ENCODE measurements around the gene PPP6R3. TPM values are rescaled to one million over a fixed set of nuclear protein-coding genes. Genes with fewer than 3 reads are reported as not detected.

Gene PPP6R3
- total RNA-seq, 3 donors from 2014 or later (not counting 1 experiment from before 2014, with no cell fraction given), result 148 to 176 (median 149) TPM

DNA sequence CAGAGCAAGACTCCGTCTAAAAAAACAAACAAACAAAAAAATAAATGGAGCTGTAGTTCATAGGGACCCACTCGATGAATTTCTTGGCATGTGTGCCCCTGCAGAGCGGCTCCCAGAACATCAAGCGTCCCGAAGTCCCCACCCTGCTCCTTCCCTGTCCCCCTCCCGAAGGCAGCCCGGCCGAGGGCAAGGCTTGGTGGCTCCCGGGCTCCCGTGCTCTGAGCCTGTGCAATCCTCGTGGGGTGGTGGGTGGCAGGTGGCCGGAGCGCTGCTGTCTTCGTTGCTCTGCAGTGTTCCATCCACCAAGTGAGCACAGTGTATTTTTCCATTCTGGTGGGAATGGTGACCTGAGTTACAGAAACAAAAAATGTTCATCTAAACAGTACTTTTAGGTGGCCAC lies 190.2 kb downstream of the PPP6R3 start:
- H3K9me3 ChIP-seq (ENCODE audit: control insufficient read depth, insufficient read depth, low read length), result peaks cover 7% of the 10 kb centered on the region
- H3K4me3 Mint-ChIP-seq, result no peak overlapping the region
- H3K4me1 ChIP-seq (ENCODE audit: control insufficient read depth, insufficient read depth, low read length), result no peaks in the 10 kb centered on the region
- intact Hi-C loops (cut with micrococcal nuclease), result no loop called here
- no peak for ATAC-seq
- no peak overlapping the region for H3K27ac Mint-ChIP-seq
- H3K36me3 Mint-ChIP-seq, result no peaks in the 10 kb centered on the region
- no peak overlapping the region for H3K27ac ChIP-seq (ENCODE audit: low read length)
- H3K9me3 Mint-ChIP-seq, result peaks cover 3 to 7% of the 10 kb centered on the region in 2 donors
- peaks cover 3% of the 10 kb centered on the region for H3K27me3 ChIP-seq (ENCODE audit: control insufficient read depth, insufficient read depth, low read length)
- TF ChIP-seq, protein P1, sequence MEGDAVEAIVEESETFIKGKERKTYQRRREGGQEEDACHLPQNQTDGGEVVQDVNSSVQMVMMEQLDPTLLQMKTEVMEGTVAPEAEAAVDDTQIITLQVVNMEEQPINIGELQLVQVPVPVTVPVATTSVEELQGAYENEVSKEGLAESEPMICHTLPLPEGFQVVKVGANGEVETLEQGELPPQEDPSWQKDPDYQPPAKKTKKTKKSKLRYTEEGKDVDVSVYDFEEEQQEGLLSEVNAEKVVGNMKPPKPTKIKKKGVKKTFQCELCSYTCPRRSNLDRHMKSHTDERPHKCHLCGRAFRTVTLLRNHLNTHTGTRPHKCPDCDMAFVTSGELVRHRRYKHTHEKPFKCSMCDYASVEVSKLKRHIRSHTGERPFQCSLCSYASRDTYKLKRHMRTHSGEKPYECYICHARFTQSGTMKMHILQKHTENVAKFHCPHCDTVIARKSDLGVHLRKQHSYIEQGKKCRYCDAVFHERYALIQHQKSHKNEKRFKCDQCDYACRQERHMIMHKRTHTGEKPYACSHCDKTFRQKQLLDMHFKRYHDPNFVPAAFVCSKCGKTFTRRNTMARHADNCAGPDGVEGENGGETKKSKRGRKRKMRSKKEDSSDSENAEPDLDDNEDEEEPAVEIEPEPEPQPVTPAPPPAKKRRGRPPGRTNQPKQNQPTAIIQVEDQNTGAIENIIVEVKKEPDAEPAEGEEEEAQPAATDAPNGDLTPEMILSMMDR (IDR thresholded peaks at IDR 0.05), result no peak
- no peaks in the 10 kb centered on the region for H3K4me1 Mint-ChIP-seq
- no peaks in the 10 kb centered on the region for H3K36me3 ChIP-seq (ENCODE audit: control insufficient read depth, insufficient read depth, low read length)
- no peak for DNase-seq
- H3K27me3 Mint-ChIP-seq (ENCODE audit: low read depth in 2 of 2), result peaks cover 3 to 21% of the 10 kb centered on the region in 2 donors
- WGBS (ENCODE audit: insufficient coverage), result 89% methylated on average over 14 of the region's 14 CpGs
- H3K4me3 ChIP-seq (ENCODE audit: low read length), result no peak overlapping the region

DNA sequence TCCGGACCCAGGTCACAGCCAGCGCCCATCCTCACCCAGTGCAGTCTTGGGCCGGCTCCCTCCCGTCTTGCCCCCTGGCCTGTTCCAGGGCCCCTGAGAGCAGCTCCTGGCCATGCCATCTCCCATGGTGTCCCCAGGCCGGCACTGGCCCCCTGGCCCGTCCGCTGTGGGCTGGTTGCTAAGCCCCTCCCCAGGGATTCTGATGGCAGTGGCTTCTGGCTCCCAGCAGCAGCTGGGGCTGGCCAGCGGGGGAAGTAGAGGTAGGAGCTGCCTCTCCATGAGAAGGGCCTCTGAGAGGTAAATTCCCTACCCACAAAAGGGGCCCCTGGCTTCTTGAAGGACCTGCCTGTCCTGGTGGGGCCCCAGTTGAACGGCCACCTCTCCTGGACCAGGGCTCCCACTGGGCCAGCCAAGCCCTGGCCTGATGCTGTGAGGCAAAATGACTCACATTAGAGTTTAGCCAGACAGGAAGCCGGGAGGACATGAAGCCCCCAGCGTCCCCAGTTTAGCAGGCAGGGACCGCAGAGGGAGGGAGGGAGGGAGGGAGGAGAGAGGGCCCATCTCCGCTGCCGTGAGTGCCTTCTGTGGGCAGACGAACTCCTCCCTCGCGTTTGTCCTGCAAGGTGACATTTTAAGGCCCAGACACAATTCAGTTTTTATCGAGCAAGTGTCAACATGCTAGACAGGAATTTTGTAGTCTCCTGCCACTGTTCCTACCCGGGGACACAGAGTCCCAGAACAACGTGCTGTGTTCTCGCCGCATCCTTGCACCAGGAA lies 190.8 kb downstream of the PPP6R3 start:
- Mint-ChIP-seq H3K4me3 (no peak overlapping the region), H3K9me3 (peaks cover 3 to 7% of the 10 kb centered on the region in 2 donors), H3K27me3 (ENCODE audit: low read depth in 2 of 2) (peaks cover 3 to 17% of the 10 kb centered on the region in 2 donors), H3K4me1 (no peaks in the 10 kb centered on the region), H3K27ac (no peak overlapping the region), H3K36me3 (no peaks in the 10 kb centered on the region)
- peaks cover 3% of the 10 kb centered on the region for H3K27me3 ChIP-seq (ENCODE audit: control insufficient read depth, insufficient read depth, low read length)
- 74% methylated on average over 22 of the region's 22 CpGs for WGBS (ENCODE audit: insufficient coverage)
- no peak overlapping the region for H3K27ac ChIP-seq (ENCODE audit: low read length)
- TF ChIP-seq, protein P1 (IDR thresholded peaks at IDR 0.05), result no peak
- ATAC-seq (no peak), DNase-seq (no peak)
- no peaks in the 10 kb centered on the region for H3K36me3 ChIP-seq (ENCODE audit: control insufficient read depth, insufficient read depth, low read length)
- H3K4me3 ChIP-seq (ENCODE audit: low read length), result no peak overlapping the region
- intact Hi-C loops (cut with micrococcal nuclease), result no loop called here
- H3K9me3 ChIP-seq (ENCODE audit: control insufficient read depth, insufficient read depth, low read length), result peaks cover 7% of the 10 kb centered on the region
- H3K4me1 ChIP-seq (ENCODE audit: control insufficient read depth, insufficient read depth, low read length), result no peaks in the 10 kb centered on the region

DNA sequence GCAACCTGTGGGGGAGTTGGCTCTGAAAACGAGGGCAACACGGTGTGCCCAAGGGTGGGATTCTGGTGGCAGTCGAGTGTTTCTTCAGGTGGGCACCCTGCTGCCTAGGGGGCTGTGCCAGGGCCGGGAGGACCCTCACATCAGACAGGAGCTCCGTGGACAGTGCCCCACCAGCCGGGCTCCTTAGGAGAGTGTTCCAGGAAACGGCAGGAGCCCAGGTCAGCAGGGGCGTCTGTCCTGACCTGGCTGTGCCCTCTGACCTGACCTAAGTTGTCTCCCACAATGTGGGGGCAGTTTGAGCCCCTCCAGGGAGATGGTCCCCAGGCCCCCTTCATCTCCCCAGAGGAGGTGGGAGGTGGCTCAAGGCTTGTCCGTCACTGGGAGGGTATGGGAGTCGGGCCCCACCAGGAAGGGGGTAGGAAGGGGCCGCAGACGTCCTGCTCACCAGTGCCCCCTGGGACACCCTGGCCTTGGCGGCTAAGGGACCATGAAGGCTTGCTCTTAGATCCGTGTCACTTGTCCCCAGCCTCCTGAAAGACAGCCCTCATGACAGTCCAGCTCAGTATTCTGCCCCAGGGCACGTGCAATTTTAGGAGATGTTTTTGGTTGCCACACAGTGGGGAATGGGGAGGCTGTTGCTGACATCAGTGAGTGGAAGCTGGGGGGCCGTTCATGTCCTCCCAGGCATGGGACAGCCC lies 191.6 kb downstream of the PPP6R3 start:
- no peak overlapping the region for H3K4me3 Mint-ChIP-seq
- H3K27me3 ChIP-seq (ENCODE audit: control insufficient read depth, insufficient read depth, low read length), result no peaks in the 10 kb centered on the region
- no peak overlapping the region for H3K27ac Mint-ChIP-seq
- intact Hi-C loops (cut with micrococcal nuclease), result no loop called here
- H3K27me3 Mint-ChIP-seq (ENCODE audit: low read depth in 2 of 2), result peaks cover 3 to 11% of the 10 kb centered on the region in 2 donors
- DNase-seq, result no peak
- H3K36me3 Mint-ChIP-seq, result no peaks in the 10 kb centered on the region
- peaks cover 4% of the 10 kb centered on the region for H3K9me3 ChIP-seq (ENCODE audit: control insufficient read depth, insufficient read depth, low read length)
- no peak overlapping the region for H3K27ac ChIP-seq (ENCODE audit: low read length)
- no peak for ATAC-seq
- 75% methylated on average over 16 of the region's 16 CpGs for WGBS (ENCODE audit: insufficient coverage)
- no peaks in the 10 kb centered on the region for H3K4me1 Mint-ChIP-seq
- H3K36me3 ChIP-seq (ENCODE audit: control insufficient read depth, insufficient read depth, low read length), result no peaks in the 10 kb centered on the region
- H3K4me3 ChIP-seq (ENCODE audit: low read length), result no peak overlapping the region
- TF ChIP-seq, protein P1 (IDR thresholded peaks at IDR 0.05), result no peak
- no peaks in the 10 kb centered on the region for H3K4me1 ChIP-seq (ENCODE audit: control insufficient read depth, insufficient read depth, low read length)
- H3K9me3 Mint-ChIP-seq, result peaks cover 3% of the 10 kb centered on the region in 2 donors
